HG03064 (cell line): ENCODE data around the gene CMTM6.
"Not testable (repeated sequence)": the region's sequence is repeated elsewhere in the genome, so short reads cannot be mapped to it uniquely, and the experiment has no call there.

Experiments
- ATAC-seq: cut with Tn5 transposase; IDR thresholded peaks from one replicate; pipeline ENCODE4 v1.9.1; 2021; ENCODE audit warnings: low read depth; ENCODE audit not compliant: unreplicated experiment

CMTM6 gene, protein sequence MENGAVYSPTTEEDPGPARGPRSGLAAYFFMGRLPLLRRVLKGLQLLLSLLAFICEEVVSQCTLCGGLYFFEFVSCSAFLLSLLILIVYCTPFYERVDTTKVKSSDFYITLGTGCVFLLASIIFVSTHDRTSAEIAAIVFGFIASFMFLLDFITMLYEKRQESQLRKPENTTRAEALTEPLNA

GRCh38 chr3:32502118-32502945, at the start of gene CMTM6:
CMTM6 (minus strand) TSS chr3:32502852; CDS start chr3:32502745, 107 bp downstream.
- ATAC-seq = peak; percentile 81

GRCh38 chr3:32552013-32552412, 49.4 kb upstream of the CMTM6 start:
- no peak for ATAC-seq

DNA sequence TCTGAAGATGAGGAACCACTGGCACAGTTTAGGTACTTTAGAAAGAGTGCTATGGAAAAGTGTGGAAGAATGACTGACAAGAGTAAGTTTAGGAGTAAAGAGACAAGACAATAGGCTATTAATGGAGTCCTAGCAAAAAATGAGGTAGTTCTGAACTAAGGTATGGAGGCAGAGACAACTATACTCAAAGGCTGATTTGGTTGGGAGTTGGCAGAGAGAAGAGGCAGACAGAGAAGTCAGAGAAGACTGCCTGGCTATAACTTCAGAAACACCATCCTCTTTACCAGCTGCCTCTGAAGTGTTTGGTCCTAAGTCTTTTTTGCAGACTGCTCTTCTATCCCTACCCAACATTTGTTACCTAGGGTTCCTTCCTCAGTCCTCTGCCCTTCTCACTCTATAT, 48.8 kb upstream of the CMTM6 start:
- no peak for ATAC-seq

DNA sequence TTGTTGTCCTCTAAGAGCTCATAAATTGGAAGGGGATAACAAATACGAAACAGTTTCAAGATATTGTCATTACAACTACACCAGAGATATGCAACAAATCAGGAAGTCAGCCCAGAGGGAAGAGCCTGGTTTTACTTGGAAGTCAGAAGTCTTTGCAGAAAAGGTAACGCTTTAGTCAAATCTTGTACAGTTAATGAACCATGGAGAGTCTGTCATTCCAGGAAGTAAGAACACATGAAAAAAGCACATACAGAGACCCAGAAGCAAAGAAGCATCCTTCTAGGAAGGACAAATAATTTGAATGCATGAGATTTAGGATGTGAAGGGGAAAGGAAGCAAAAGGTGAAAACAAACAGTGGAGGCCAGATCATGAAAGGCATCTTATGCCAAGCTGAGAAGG, 48.4 kb upstream of the CMTM6 start:
- ATAC-seq = no peak

- ATAC-seq = no peak
Measured at GRCh38 chr3:32545305-32545704, 42.7 kb upstream of the CMTM6 start.

DNA sequence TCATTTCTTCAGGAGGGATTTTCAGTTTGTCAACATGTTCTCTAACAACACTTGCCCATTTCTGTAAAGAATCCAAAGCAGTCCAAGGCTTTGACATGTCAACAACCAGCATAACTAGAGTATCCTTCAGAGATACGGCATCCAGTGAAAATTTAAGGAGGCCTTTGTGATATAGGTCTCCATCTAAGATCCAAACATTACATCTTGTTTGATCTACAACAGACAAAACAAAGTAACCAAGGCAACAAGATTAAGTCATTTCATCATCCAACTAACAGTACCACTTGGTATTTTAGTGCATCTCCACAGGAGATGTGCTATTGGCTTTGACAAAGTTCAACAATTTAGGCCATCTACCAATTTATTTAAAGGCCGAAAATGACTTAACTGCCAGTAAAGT, 42.2 kb upstream of the CMTM6 start:
- ATAC-seq = no peak

- ATAC-seq = no peak
Measured at GRCh38 chr3:32542807-32543206, 40.2 kb upstream of the CMTM6 start.

- ATAC-seq = no peak
Measured at GRCh38 chr3:32540899-32541298, 38.2 kb upstream of the CMTM6 start.

- ATAC-seq = no peak
Measured at GRCh38 chr3:32532434-32532833, 29.8 kb upstream of the CMTM6 start.

DNA sequence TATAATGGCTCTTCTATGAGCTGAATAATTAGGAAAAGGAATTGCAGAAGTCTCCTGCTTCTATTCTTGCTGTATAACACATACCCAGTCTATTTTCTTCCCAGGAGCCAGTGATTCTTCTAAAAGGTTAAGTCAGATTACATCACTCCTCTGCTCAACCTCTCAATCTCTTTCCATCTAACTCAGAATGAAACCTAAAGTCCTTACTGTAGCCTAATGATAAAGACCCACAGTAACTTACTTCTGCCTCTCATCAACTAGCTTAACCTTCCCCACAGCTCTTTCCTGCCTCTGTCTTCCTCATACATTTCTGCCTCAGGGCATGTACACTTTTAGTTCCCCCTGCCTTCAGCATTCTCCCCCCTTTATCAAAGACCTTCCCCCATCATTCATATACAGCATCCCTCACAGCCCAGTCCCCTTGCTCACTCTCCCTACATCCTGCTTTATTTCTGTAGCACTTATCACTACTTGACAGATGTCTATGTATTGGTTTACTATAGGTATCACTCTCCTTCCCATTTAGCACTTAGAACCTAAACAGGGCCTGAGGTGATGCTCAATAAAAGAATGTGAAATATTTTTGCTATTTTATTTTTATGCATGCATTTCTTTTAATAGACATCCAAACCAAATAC, 28.5 kb upstream of the CMTM6 start:
- ATAC-seq = no peak

DNA sequence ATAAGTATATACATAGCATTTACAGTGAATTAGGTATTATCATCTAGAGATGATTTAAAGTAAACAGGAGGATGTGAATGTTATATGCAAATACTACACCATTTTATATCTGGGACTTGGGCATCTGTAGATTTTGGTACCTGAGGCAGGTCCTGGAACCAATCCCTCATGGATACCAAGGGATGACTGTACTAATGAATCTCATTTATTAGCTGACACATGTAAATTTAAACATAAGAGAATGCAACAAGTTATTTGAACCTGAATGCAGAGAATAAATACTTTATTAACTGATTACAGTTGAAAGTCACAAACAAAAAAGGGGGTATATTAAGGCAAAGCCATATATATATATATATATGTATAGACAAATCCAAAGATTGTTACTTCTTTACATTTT, 23.1 kb upstream of the CMTM6 start:
- ATAC-seq = no peak

DNA sequence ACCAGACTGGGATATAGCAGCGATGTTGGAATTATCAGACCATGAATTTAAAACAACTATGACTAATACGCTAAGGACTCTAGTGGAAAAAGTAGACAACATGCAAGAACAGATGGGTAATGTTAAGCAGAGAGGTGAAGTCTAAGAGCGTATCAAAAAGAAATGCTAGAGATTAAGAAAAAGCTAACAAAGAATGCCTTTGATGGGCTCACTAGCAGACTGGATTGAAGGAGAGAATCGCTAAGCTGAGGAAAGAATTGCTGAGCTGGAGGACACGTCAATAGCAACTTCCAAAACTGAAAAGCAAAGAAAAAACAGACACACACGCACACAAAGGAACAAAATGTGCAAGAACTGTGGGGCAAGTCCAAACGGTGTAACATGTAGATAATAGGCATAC, 20.0 kb upstream of the CMTM6 start:
- no peak for ATAC-seq

- ATAC-seq = not testable (repeated sequence)
Measured at GRCh38 chr3:32518921-32519320, 16.3 kb upstream of the CMTM6 start.

- not testable (repeated sequence) for ATAC-seq
Measured at GRCh38 chr3:32516751-32517150, 14.1 kb upstream of the CMTM6 start.

DNA sequence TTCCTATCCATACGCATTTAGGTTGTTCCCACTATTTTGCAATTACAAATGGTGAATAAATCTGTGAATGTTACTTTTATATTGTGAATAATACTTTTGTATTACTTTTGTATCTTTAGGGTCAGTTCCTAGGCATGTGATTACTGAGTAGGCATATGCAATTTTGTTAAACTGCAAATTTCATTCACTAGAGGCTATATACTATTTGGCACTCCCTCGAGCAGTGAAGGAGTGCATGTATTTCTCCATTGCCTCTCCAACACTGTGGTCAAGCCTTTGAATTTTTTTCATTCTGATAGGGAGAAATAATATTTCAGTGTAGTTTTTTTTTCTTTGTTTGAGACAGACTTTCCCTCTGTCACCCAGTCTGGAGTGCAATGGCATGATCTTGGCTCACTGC, 8.4 kb upstream of the CMTM6 start:
- no peak for ATAC-seq

GRCh38 chr3:32510075-32510724, 7.5 kb upstream of the CMTM6 start:
- no peak for ATAC-seq

- no peak for ATAC-seq
Measured at GRCh38 chr3:32508711-32509110, 6.1 kb upstream of the CMTM6 start.

- ATAC-seq = no peak
Measured at GRCh38 chr3:32506466-32506865, 3.8 kb upstream of the CMTM6 start.

DNA sequence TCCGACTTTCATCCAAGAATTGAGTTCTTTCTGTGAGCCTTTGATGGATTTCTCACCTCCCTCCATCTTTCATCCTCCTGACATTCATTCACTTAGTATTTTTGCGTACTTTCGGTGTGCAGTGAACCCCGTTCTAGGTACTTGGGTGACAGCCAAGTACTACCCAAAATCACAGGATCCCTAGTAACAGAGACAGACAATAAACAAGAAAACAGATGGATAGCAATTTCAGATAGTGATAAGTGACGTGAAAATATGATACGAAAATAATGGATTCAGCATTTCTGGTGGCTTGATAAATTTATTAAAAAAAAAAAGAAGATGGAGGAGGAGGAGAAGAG, 264 bp upstream of the CMTM6 start:
- ATAC-seq = peak; percentile 12

DNA sequence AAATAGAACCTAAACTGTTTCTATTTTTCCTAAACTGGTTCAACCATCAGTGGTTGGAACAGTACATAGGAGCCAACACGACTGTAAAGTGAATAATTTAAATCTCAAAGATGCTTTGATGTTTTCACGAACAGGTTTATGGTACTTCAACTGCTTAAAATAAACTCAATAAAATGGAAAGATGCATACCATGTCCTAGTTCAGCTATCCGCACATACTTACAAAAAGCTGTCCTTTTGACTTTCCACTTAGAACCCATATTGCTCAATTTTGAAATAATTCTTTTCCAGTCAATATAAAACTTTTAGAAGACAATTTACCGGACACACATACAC, 902 bp downstream of the CMTM6 start:
- peak; percentile 6 for ATAC-seq
